SKM-1 (cell line): ENCODE data around the gene TMPRSS7.

Experiments used
- DNase-seq: peaks from one replicate; lab custom pipeline; 2025; ENCODE audit not compliant: unreplicated experiment; lab: John Stamatoyannopoulos, UW

Gene TMPRSS7

DNA sequence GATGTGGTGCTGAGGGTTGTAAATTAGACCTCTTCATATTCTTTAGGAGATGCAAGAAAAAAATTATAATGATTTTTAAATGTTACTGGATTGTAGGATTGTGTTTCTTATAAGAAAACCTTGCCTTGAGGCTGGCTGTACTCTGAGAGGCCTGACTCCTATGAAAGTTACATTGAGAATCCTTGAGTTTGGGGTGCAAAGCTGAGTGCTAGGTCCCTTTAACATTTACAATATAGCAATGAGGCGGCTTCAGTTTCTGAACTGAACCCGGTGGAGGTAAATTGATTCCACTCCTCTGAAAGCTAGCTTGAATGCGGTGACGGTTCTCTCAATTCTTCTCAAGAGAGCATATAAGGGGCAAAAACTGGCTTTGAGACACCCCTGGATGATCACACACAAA lies at the start of gene TMPRSS7:
Gene TMPRSS7 (plus strand): TSS at position 301 of the 400 bp plus-strand sequence. CDS start 110 bp downstream, outside the sequence.
- no peak for DNase-seq

DNA sequence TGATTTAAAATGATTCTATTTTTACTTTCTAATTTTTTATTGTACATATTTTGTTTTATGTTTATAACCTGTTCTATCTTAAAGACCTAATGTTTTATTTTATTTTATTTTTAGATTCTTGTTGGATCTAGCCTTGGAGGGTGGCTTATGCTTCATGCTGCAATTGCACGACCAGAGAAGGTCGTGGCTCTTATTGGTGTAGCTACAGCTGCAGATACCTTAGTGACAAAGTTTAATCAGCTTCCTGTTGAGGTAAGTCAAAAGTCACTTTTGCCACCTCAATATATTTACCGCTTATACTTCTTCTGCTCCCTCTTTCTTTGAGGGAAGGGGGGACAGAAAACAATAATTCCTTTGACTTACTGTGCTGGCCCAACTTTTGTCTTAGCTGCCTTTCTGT lies 47.7 kb upstream of the TMPRSS7 start:
- DNase-seq: no peak

GRCh38 chr3:111989061-111989678 lies 45.4 kb upstream of the TMPRSS7 start:
- peak; percentile 40 for DNase-seq

GRCh38 chr3:111993038-111993437 lies 41.5 kb upstream of the TMPRSS7 start:
- no peak for DNase-seq

DNA sequence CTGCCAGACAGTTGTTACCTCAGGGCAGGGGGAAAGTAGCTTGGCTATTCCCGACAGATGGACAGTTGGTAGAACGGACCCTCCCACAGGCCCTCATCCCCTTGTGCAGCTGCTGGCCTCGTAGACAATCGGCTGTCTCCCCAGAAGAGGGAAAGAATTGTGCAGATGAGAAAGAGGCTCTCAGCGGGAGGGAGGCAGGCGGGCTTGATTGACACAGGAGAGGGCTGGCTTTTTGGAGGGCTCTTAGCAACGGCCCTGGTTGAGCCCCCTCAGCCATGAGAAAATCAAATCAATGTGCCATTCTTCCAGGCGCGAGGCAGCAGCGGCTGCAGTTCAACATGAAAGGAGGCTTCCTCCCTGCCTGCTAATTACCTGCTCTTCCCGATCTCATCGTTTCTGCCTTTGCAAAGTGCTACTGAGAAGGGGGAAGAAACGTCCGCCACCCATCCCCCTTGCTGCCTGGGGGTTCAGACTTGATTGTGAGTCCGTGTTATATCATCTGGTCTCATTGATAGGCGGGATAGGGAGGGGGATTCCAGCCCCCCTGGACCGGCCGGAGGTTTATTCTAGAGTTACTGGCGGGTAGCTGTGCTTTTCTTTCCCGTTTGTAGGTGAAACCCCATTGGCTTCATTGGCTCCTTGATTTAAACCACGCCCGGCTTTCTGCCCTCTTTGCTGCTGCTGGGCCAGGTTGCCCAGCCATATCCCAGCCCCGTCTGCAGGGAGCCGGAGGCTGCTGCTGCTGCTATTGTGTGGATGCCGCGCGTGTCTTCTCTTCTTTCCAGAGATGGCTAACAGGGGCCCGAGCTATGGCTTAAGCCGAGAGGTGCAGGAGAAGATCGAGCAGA lies 35.7 kb upstream of the TMPRSS7 start, which contains the start of gene TAGLN3:
Gene TAGLN3 (plus strand): TSS at position 287 of the 848 bp plus-strand sequence. CDS start 501 bp downstream, at position 788.
- no peak for DNase-seq

- DNase-seq: no peak
Observed at GRCh38 chr3:111999484-112000324, 34.8 kb upstream of the TMPRSS7 start.

- DNase-seq: no peak
Observed at GRCh38 chr3:112000367-112000771, 34.2 kb upstream of the TMPRSS7 start.

DNA sequence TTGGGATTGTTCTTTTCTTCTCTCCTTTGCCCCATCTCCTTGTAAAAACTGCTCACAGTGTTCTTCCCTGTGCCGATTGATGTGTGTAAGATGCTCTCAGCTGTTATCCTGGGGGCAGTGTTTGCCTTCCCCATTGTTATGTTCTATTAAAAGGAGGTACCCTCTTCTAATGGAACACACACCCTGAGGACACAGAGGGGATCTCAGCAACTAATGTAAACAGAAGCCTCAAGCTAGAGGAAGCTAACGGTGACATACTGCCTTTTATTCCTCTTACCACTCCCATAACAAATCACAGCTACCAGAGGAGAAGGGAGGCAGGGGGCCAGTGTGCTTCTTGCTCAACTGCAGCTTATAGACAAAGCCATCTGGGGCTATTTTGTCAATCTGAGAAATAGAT lies 33.6 kb upstream of the TMPRSS7 start:
- no peak for DNase-seq

DNA sequence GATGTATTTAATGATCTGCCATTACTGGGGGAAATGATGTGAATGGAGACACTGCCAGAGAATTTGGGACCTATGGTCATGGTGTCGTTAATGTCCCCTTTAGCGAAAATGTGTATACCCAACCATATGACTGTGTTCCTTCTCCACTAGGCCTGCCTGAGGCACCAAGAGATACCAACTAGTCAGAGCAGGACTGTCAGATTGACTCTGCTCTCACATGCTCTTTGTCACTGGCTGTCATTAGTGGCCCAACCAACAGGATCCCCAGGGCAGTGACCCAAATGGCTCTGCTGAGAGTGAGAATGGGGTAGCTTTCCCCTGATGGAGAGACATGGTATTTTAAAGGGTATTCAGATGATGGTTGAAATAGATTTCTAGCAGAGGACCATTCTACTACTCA lies 33.0 kb upstream of the TMPRSS7 start:
- no peak for DNase-seq

DNA sequence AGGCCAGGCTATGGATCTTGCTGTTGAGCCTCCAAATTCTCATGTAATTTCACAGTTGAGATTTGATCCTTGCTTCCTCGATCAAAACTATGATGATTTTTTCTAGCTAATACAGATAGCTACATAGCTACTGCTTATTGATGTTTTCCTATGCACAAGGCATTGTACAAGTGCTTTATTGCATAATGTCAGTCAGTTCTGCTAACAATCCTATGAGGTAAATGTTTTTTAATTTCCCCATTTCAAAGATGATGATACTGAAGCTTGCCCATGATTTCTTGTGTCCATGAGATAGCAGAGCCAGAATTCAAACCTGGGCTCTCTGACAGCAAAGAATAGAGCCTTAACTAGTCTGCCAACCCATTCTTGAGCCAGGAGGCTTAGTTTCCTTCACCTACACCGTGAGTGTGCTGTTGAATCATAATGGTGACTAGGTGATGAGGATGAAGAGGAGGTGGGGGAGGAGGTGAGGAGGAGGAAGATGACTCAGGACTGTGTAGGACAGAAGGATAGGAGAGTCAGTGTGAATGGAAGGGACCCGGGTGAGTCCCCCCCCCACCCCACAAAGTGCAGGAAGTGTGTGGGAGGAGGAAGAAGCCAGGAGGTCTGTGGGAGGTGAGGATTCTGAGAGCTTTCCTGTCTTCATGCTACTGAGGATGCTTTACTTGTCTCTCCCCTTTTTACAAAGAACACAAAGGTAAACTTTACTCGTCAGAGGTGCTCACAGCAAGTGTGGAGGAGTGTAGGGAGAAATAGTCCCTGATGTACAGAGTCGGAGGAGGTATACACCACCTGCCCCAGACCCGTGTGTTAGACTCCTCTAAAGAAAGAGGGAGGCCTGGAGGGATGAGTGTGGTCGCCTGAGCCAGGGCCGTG lies 32.2 kb upstream of the TMPRSS7 start:
- no peak for DNase-seq

DNA sequence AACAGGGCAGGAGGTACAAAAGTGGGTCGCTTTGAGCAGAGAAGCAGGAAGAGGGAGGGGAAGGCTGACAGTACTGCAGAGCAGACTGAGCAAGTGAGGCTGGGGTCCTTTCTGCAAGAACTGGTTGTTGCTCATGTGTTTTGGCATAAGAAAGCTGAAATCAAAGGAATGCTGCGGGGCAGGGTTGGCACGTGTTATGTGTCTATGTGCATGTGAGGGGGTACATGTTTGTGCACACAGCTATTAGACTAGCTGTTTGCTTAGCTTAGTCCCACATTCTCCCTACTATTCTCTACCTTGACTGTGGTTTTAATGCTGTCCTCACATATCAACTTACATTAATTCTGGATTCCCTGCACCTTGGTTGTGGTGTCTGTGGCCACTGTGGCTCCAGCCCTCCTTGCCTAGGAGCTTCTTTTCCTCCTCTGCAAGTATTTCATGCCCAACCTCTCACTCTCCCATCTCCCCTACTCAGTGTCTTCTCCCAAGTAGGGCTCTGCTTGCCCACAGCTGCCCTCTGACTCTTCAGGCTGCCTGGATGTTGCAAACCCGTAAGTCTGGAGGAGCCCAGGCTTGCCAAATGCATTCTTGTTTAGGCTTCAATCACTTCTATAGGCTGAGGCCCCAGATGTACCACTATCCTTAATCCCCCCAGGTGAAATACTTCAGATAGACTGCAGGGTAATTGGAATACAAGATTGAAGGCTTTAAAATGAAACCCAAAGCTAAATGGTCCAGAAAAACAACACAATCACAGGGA lies 31.0 kb upstream of the TMPRSS7 start:
- DNase-seq: no peak

DNA sequence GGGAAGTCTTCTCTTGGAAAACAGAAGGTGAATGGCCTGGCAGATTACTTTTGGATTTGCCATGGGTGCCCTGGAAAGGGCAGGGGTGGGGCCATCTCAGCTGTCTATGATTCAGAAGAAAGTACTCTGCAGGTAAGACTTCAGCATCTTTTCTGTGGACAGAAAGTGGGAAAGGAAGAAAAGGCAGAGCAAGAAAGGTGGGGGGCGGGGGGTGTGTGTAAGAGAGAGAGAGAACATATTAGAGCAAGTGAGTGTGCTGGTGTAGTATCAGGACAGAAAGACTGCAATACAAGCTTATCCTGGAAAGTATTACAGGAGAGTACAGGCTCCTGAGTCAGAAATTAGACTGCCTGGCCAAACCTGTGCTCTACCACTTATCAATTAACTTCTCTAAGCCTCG lies 30.3 kb upstream of the TMPRSS7 start:
- no peak for DNase-seq

DNA sequence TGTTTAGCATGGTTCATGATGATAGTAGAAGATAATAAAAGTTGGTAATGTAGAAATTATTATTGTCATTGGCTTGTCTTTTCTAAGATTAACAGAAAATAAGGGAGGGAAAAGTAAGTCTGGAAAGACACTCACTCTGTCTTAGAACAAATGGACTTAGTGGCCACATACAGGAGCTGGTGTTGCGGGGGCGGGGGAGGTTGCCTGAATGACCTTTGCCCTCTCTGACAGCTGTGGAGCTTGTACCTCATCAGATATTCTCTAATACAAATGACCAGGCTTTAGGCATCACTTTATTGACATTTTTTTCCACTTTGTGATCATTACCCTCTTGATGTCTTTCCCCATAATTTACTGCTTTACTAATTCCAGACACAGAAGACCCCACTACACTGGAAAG lies 29.9 kb upstream of the TMPRSS7 start:
- no peak for DNase-seq

DNA sequence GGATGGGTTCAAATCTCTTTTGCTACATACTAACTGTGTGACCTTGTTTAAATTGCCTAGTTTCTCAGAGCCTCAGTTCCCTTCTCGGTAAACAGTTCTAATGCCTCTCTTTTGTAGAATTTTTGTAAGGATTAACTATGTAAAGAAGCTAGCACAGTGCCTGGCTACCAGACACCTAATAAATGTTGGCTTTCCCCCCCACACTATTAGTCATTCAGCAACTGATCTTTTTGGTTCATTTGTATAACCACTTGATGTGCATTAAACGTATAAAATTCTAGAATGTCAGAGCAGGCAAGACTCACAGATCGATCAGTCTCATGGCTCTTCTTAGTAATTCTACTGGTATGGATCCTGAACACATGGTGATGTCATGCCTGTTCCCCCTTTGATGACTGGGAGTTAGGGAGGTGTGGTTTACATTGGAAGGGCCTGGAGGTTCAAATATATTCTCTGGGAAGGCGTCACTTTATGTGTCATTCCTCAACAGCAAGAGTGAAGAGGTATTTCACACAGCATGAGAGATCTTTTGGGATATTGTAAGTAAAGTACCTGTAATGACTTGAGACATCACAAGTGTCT lies 29.4 kb upstream of the TMPRSS7 start:
- no peak for DNase-seq

DNA sequence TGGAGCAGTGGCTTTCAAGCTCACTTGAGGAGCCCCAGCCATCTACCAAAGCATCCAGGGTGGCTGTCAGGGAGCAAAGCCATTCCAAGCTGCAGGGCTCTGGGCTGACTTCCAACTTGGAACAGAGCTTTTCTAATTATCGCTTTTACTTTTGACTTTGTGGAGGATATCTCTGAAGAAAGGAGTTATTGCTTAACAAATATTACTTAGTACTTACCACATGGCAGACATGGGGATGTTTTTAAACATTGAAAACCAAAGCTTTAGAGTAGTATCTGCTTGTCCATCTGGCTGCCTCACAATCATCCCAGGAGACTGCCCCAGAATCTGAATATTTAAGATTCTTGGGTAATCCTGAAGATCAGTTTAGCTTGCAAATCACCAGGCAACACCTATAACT lies 26.9 kb upstream of the TMPRSS7 start:
- no peak for DNase-seq

DNA sequence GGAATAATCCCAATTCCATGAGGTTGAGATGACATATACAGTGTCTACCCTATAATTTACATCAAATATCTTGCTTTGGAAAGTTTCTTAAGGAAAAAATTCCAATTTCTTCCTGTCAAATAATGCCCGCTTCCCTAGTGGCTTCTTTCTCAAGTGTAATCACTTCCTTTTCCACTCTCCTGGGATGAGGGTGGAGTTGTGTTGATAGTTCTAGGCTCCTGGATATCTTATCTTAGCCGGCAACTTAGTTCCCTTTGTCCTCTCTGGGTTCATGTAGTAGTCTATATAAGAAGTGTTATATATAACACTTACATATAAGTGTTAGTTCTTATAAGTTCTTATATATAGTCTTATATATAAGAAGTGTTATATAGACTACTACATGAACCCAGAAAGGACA lies 24.9 kb upstream of the TMPRSS7 start:
- no peak for DNase-seq

GRCh38 chr3:112010636-112011035 lies 23.9 kb upstream of the TMPRSS7 start:
- DNase-seq: no peak

- DNase-seq: no peak
Observed at GRCh38 chr3:112011376-112011940, 23.1 kb upstream of the TMPRSS7 start.
